HEK293T (cell line): ENCODE data around the gene RFX4.

ENCODE experiments used
- BHLHE40 ChIP-seq: fragments of 450-650 bp; IDR thresholded peaks from 2 replicates; pipeline ENCODE4 v1.6.1; 2016; ENCODE audit warnings: mild to moderate bottlenecking, moderate library complexity, borderline replicate concordance
- ELF4 ChIP-seq: fragments of 450-650 bp; IDR thresholded peaks from 2 replicates; pipeline ENCODE4 v1.6.1; 2017; ENCODE audit warnings: antibody characterized with exemption
- FOXA1 ChIP-seq: fragments of 450-650 bp; IDR thresholded peaks from 2 replicates; pipeline ENCODE4 v1.6.1; 2016; ENCODE audit warnings: mild to moderate bottlenecking
- FOXK2 ChIP-seq: fragments of 450-650 bp; IDR thresholded peaks from 2 replicates; pipeline ENCODE4 v1.6.1; 2016; ENCODE audit warnings: mild to moderate bottlenecking
- FOXM1 ChIP-seq: fragments of 450-650 bp; IDR thresholded peaks from 2 replicates; pipeline ENCODE4 v1.6.1; 2017; ENCODE audit warnings: mild to moderate bottlenecking, borderline replicate concordance
- HDGF ChIP-seq: fragments of 450-650 bp; IDR thresholded peaks from 2 replicates; pipeline ENCODE4 v1.6.1; 2017; ENCODE audit warnings: antibody characterized with exemption, borderline replicate concordance
- LEF1 ChIP-seq: fragments of 450-650 bp; IDR thresholded peaks from 2 replicates; pipeline ENCODE4 v1.6.1; 2017; ENCODE audit warnings: mild to moderate bottlenecking, borderline replicate concordance
- NFRKB ChIP-seq: fragments of 450-650 bp; IDR thresholded peaks from 2 replicates; pipeline ENCODE4 v1.6.1; 2016; ENCODE audit warnings: mild to moderate bottlenecking, moderate library complexity
- SP1 ChIP-seq: fragments of 450-650 bp; IDR thresholded peaks from 2 replicates; pipeline ENCODE4 v1.6.1; 2017
- SUZ12 ChIP-seq: fragments of 450-650 bp; IDR thresholded peaks from 2 replicates; pipeline ENCODE4 v1.6.1; 2016; ENCODE audit warnings: mild to moderate bottlenecking
- TARDBP ChIP-seq: fragments of 450-650 bp; IDR thresholded peaks from 2 replicates; pipeline ENCODE4 v1.6.1; 2016
- ZNF384 ChIP-seq: fragments of 450-650 bp; IDR thresholded peaks from 2 replicates; pipeline ENCODE4 v1.6.1; 2016
- TF ChIP-seq, protein P1 (sequence below): fragments of 450-650 bp; IDR thresholded peaks from 2 replicates; pipeline ENCODE4 v1.6.1; 2016

DNA sequence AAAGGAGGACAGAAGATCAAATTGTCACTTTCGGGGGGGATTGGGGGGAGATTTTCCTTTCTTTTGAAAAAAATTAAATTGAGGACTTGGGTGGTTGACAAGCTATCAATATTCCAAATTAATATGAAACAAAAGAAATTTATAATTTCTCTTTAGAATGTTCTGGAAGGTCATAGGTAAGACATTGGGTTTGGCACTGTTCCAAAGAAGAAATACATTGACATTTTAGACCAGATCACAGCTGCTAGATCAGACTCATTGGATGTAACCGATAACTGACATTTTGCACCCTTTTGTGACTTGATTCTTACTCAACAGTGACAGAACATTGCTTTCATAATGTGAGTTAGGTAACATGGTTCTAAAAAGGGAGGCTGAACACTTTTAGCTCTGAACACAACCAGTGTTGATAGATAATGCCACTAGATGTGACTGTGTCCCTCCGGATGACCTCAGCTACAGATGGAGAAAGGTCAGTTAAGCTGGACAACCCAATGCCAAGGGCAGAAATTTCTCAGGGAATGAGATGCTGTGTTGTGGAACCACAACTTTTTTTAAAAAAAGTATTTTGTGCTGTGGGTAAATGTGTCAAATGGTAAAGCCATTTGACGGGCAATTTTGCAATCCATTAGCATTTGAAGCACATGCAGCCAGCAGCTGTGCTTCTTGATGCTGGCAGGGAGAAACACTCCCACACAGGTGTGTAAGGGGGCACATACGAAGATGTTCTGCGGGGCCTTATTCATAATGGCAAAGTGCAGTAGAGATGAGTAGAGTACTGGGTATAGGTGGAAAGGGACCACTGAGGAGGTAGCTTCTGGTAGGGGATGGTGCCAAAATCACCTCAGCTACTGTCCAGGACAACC lies 62.9 kb downstream of the RFX4 start:
- no peak for TF ChIP-seq SP1
- TF ChIP-seq, protein P1, sequence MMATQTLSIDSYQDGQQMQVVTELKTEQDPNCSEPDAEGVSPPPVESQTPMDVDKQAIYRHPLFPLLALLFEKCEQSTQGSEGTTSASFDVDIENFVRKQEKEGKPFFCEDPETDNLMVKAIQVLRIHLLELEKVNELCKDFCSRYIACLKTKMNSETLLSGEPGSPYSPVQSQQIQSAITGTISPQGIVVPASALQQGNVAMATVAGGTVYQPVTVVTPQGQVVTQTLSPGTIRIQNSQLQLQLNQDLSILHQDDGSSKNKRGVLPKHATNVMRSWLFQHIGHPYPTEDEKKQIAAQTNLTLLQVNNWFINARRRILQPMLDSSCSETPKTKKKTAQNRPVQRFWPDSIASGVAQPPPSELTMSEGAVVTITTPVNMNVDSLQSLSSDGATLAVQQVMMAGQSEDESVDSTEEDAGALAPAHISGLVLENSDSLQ = no peak
- no peak for TF ChIP-seq BHLHE40
- TF ChIP-seq FOXA1 = no peak
- TF ChIP-seq TARDBP = no peak
- TF ChIP-seq FOXK2 = no peak
- TF ChIP-seq HDGF = no peak
- no peak for TF ChIP-seq SUZ12
- no peak for TF ChIP-seq ZNF384
- TF ChIP-seq FOXM1 = no peak
- no peak for TF ChIP-seq NFRKB
- TF ChIP-seq ELF4 = no peak
- no peak for TF ChIP-seq LEF1
